Measurements from ENCODE around the gene SRGAP1.

Gene SRGAP1

DNA sequence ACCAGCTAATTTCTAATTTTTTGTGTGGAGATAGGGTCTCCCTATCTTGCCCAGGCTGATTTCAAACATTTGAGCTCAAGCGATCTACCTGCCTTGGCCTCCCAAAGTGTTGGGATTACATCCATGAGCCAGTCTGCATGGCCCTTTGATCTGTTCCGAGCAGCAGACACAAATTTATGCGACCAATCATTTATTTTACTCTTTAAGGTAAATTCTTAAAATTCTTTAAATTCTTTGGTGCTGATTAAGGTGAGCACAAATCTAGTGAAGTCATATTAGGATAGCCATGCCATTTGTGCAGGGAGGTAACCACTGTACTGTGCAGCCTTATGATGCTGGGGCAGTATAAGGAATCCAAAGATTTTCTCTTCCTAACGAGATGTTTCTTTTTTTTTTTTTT lies 135.7 kb downstream of the SRGAP1 start:
- TF ChIP-seq GABPA (IDR thresholded peaks at IDR 0.05; ENCODE audit: low read depth) = no peak
- no peak for TF ChIP-seq SPI1 (IDR thresholded peaks at IDR 0.05; ENCODE audit: borderline replicate concordance, low read depth)
- TF ChIP-seq, protein P1, sequence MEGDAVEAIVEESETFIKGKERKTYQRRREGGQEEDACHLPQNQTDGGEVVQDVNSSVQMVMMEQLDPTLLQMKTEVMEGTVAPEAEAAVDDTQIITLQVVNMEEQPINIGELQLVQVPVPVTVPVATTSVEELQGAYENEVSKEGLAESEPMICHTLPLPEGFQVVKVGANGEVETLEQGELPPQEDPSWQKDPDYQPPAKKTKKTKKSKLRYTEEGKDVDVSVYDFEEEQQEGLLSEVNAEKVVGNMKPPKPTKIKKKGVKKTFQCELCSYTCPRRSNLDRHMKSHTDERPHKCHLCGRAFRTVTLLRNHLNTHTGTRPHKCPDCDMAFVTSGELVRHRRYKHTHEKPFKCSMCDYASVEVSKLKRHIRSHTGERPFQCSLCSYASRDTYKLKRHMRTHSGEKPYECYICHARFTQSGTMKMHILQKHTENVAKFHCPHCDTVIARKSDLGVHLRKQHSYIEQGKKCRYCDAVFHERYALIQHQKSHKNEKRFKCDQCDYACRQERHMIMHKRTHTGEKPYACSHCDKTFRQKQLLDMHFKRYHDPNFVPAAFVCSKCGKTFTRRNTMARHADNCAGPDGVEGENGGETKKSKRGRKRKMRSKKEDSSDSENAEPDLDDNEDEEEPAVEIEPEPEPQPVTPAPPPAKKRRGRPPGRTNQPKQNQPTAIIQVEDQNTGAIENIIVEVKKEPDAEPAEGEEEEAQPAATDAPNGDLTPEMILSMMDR (IDR thresholded peaks at IDR 0.05; ENCODE audit: insufficient read depth, low read length) = no peak
- no peak for TF ChIP-seq POLR2AphosphoS5 (IDR thresholded peaks at IDR 0.05; ENCODE audit: low read depth)
- TF ChIP-seq, protein P2, sequence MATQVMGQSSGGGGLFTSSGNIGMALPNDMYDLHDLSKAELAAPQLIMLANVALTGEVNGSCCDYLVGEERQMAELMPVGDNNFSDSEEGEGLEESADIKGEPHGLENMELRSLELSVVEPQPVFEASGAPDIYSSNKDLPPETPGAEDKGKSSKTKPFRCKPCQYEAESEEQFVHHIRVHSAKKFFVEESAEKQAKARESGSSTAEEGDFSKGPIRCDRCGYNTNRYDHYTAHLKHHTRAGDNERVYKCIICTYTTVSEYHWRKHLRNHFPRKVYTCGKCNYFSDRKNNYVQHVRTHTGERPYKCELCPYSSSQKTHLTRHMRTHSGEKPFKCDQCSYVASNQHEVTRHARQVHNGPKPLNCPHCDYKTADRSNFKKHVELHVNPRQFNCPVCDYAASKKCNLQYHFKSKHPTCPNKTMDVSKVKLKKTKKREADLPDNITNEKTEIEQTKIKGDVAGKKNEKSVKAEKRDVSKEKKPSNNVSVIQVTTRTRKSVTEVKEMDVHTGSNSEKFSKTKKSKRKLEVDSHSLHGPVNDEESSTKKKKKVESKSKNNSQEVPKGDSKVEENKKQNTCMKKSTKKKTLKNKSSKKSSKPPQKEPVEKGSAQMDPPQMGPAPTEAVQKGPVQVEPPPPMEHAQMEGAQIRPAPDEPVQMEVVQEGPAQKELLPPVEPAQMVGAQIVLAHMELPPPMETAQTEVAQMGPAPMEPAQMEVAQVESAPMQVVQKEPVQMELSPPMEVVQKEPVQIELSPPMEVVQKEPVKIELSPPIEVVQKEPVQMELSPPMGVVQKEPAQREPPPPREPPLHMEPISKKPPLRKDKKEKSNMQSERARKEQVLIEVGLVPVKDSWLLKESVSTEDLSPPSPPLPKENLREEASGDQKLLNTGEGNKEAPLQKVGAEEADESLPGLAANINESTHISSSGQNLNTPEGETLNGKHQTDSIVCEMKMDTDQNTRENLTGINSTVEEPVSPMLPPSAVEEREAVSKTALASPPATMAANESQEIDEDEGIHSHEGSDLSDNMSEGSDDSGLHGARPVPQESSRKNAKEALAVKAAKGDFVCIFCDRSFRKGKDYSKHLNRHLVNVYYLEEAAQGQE (IDR thresholded peaks at IDR 0.05; ENCODE audit: insufficient replicate concordance, low read depth) = no peak
- no peak for DNase-seq (ENCODE audit: low read depth in 1 of 2, low spot score in 1 of 2)

DNA sequence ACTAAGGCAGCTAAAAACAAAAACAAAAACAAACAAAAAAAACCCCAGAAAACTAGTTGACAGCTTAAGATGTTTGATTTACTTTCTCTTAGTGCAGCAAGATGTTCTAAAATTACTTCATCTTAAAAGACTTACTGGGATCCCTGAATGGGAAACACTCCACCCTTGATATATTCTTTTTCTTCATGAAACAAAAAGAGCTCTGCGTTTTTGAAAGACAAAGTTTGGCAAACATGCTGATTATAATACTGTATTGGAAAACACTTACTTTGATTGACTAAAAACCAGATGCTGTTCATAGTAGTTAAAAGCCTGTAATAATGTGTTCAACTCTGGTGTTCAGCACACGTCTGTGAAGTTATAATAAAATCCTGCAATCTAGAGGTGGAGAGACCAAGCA lies 136.8 kb downstream of the SRGAP1 start:
- Histone ChIP-seq H3K27ac (replicated peaks) (no peak overlapping the region), H3K27me3 (ENCODE audit: insufficient read depth, poor library complexity, severe bottlenecking) (no peaks in the 10 kb centered on the region), H3K4me3 (replicated peaks; ENCODE audit: insufficient read depth, low read length) (no peak overlapping the region)
- DNase-seq (ENCODE audit: low read depth in 1 of 2, low spot score in 1 of 2) = no peak
- no peak for TF ChIP-seq GABPA (IDR thresholded peaks at IDR 0.05; ENCODE audit: low read depth)
- TF ChIP-seq SPI1 (IDR thresholded peaks at IDR 0.05; ENCODE audit: borderline replicate concordance, low read depth) = no peak
- TF ChIP-seq POLR2AphosphoS5 (IDR thresholded peaks at IDR 0.05; ENCODE audit: low read depth) = no peak
- TF ChIP-seq, protein P1 (IDR thresholded peaks at IDR 0.05; ENCODE audit: insufficient read depth, low read length) = no peak
- TF ChIP-seq, protein P2 (IDR thresholded peaks at IDR 0.05; ENCODE audit: insufficient replicate concordance, low read depth) = no peak

More for the DNA sequence above, 135.7 kb downstream of the SRGAP1 start:
- Histone ChIP-seq H3K27ac (replicated peaks) (no peak overlapping the region), H3K27me3 (ENCODE audit: insufficient read depth, poor library complexity, severe bottlenecking) (no peaks in the 10 kb centered on the region), H3K4me3 (replicated peaks; ENCODE audit: insufficient read depth, low read length) (no peak overlapping the region)

DNA sequence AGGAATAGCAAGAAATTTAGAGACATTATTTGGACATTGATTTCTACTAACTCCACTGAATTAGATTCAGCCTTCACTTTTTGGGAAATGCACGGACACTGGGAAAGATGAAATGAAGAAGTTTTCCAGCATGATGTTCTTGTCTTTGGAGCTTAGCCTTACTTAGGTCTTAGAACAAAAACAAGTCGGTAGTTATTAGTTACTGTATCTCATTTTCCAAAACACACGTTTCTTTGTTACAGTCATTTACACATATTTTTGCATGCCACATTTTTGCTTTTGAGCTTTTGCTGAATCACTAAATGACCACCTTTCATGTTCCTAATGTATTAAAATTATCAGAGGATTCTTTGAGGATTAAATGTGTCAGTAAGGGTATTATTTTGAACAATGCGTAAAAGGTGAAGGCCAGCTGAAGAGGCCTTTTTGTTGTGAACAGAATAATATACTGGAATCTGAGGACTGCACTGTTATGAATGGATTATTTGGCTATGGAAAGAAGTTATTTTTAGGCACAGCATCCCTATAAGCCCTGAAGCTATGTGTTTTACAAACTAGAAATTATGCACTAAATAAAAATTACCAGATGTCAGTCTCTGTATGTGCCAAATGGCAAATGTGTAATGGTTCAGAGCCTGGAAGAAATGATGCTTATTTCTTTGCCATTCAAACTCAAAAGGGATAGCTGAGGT lies 138.2 kb downstream of the SRGAP1 start:
- DNase-seq (ENCODE audit: low read depth in 1 of 2, low spot score in 1 of 2) = no peak

More for the DNA sequence above, 138.2 kb downstream of the SRGAP1 start:
- TF ChIP-seq SPI1 (IDR thresholded peaks at IDR 0.05; ENCODE audit: borderline replicate concordance, low read depth) (no peak), POLR2AphosphoS5 (IDR thresholded peaks at IDR 0.05; ENCODE audit: low read depth) (no peak), GABPA (IDR thresholded peaks at IDR 0.05; ENCODE audit: low read depth) (no peak)
- TF ChIP-seq, protein P2 (IDR thresholded peaks at IDR 0.05; ENCODE audit: insufficient replicate concordance, low read depth) = no peak
- TF ChIP-seq, protein P1 (IDR thresholded peaks at IDR 0.05; ENCODE audit: insufficient read depth, low read length) = no peak
- no peaks in the 10 kb centered on the region for H3K27me3 ChIP-seq (ENCODE audit: insufficient read depth, poor library complexity, severe bottlenecking)
- H3K27ac ChIP-seq (replicated peaks) = no peak overlapping the region
- H3K4me3 ChIP-seq (replicated peaks; ENCODE audit: insufficient read depth, low read length) = no peak overlapping the region

Measured in HL-60 (cell line).